Fibroblast of lung (primary cell): Measurements from ENCODE around the gene UNC45B. TPM values are rescaled to one million over a fixed set of nuclear protein-coding genes. Genes with fewer than 3 reads are reported as not detected.

Source experiments
- DNase-seq, 2 donors: peaks; one replicate each; pipeline versions ENCODE4 v3.0.0 to v3.0.0-alpha.2; 2010; ENCODE audit warnings: low read depth in 2 of 2
- H2AFZ ChIP-seq: 2 replicates; pipeline ENCODE4 v1.5.1; 2012; ENCODE audit warnings: low read length, control low read depth, inconsistent platforms
- H3K27ac ChIP-seq: 2 replicates; pipeline ENCODE4 v1.5.1; 2011; ENCODE audit warnings: low read length, control low read depth; ENCODE audit not compliant: insufficient read depth
- H3K27me3 ChIP-seq: 2 replicates; pipeline ENCODE4 v1.5.1; 2011; ENCODE audit warnings: mild to moderate bottlenecking, low read length; ENCODE audit not compliant: control insufficient read depth, insufficient read depth
- H3K36me3 ChIP-seq: 2 replicates; pipeline ENCODE4 v1.5.1; 2011; ENCODE audit warnings: low read length; ENCODE audit not compliant: control insufficient read depth, insufficient read depth
- H3K4me1 ChIP-seq: 2 replicates; pipeline ENCODE4 v1.5.1; 2011; ENCODE audit warnings: low read length; ENCODE audit not compliant: control insufficient read depth, insufficient read depth; ENCODE audit errors: extremely low read depth
- H3K4me2 ChIP-seq: 2 replicates; pipeline ENCODE4 v1.5.1; 2011; ENCODE audit warnings: low read length, control low read depth; ENCODE audit not compliant: insufficient read depth; ENCODE audit errors: extremely low read depth
- H3K4me3 ChIP-seq, 4 experiments: fragments of 200-600 bp in 1 of 4; sonication (generic) in 1 of 4; replicated peaks in 1 of 4; 2 replicates each; pipeline ENCODE4 v1.5.1; 2011 to 2016; ENCODE audit warnings: low read length in 4 of 4, low read depth in 3 of 4, mild to moderate bottlenecking in 3 of 4, control low read depth in 2 of 4, inconsistent platforms in 1 of 4, mixed read lengths in 1 of 4; ENCODE audit not compliant: insufficient read depth in 1 of 4; ENCODE audit errors: control extremely low read depth in 1 of 4
- H3K79me2 ChIP-seq: 2 replicates; pipeline ENCODE4 v1.5.1; 2012; ENCODE audit warnings: mild to moderate bottlenecking, low read length, inconsistent platforms; ENCODE audit not compliant: control insufficient read depth, insufficient read depth
- H3K9ac ChIP-seq: 2 replicates; pipeline ENCODE4 v1.5.1; 2011; ENCODE audit warnings: mild to moderate bottlenecking, low read length, control low read depth; ENCODE audit not compliant: insufficient read depth
- H3K9me3 ChIP-seq: 2 replicates; pipeline ENCODE4 v1.5.1; 2012; ENCODE audit warnings: low read depth, low read length; ENCODE audit not compliant: control insufficient read depth, insufficient read depth
- H4K20me1 ChIP-seq: 2 replicates; pipeline ENCODE4 v1.5.1; 2011; ENCODE audit warnings: low read length; ENCODE audit not compliant: control insufficient read depth, insufficient read depth; ENCODE audit errors: extremely low read depth
- CTCF ChIP-seq, 2 donors: IDR thresholded peaks in 1 of 2; conservative IDR thresholded peaks in 1 of 2; 1 replicate in 1 of 2; 2 replicates in 1 of 2; pipeline ENCODE4 v1.5.1; 2011 to 2012; ENCODE audit warnings: low read length in 2 of 2, control low read depth in 1 of 2, inconsistent platforms in 1 of 2, low read depth in 1 of 2, mild to moderate bottlenecking in 1 of 2
- EZH2 ChIP-seq: IDR thresholded peaks from 2 replicates; pipeline ENCODE4 v1.5.1; 2012; ENCODE audit warnings: low read length, control low read depth, mild to moderate bottlenecking; ENCODE audit errors: missing control alignments
- polyA plus RNA-seq, 2 donors: library from polyadenylated mRNA; depleted of rRNA in 1 of 2; stranded (reverse) in 1 of 2; unstranded in 1 of 2; fragments of >200 nt; gene quantifications; 2 replicates each; pipeline ENCODE4 v1.2.1, GENCODE V29; 2011 to 2012; ENCODE audit warnings: missing spikeins in 1 of 2
- total RNA-seq: library from RNA; depleted of rRNA; stranded (reverse); fragments of >200 nt; gene quantifications from 2 replicates; pipeline ENCODE4 v1.2.1, GENCODE V29; 2014

Gene UNC45B
- total and polyA plus RNA-seq, 2 donors (not counting 1 experiment from before 2014, with no cell fraction given), result not detected

GRCh38 chr17:35238821-35239220 lies 91.2 kb downstream of the UNC45B start:
- TF ChIP-seq CTCF (conservative IDR thresholded peaks at IDR 0.05 in 1 of 2, IDR thresholded peaks at IDR 0.05 in 1 of 2; ENCODE audit: low read depth in 1 of 2, low read length in 2 of 2), result no peak
- no peak for TF ChIP-seq EZH2
- peak; percentile 28 to 62 for DNase-seq
- H3K9ac ChIP-seq, result no peak overlapping the region
- H3K79me2 ChIP-seq, result peaks cover 8% of the 10 kb centered on the region
- no peaks in the 10 kb centered on the region for H3K36me3 ChIP-seq
- no peak overlapping the region for H3K27ac ChIP-seq
- peaks cover 7% of the 10 kb centered on the region for H3K4me1 ChIP-seq
- peak overlapping the region; percentile 13 for H3K4me2 ChIP-seq
- no peak overlapping the region for H3K4me3 ChIP-seq
- no peak overlapping the region for H2AFZ ChIP-seq
- H4K20me1 ChIP-seq, result no peaks in the 10 kb centered on the region
- no peaks in the 10 kb centered on the region for H3K27me3 ChIP-seq
- no peaks in the 10 kb centered on the region for H3K9me3 ChIP-seq

Other genes with a start within 250 kb of the UNC45B start
- 0.77 and 1.2 TPM in 2 replicates for gene CCT6B, start 186.4 kb upstream of the UNC45B start, total RNA-seq
- 1.1 and 3.0 TPM in 2 replicates for gene CCT6B, start 186.4 kb upstream of the UNC45B start, polyA plus RNA-seq
- 14.4 and 21.6 TPM in 2 replicates for gene ZNF830, start 186.3 kb upstream of the UNC45B start, total RNA-seq
- gene ZNF830, start 186.3 kb upstream of the UNC45B start, polyA plus RNA-seq, result 10.0 and 12.1 TPM in 2 replicates
- 24.1 and 28.2 TPM in 2 replicates for gene LIG3, start 167.3 kb upstream of the UNC45B start, total RNA-seq
- 19.4 and 29.0 TPM in 2 replicates for gene LIG3, start 167.3 kb upstream of the UNC45B start, polyA plus RNA-seq
- gene RFFL, start 84.1 kb upstream of the UNC45B start, total RNA-seq, result 5.6 and 10.1 TPM in 2 replicates
- gene RFFL, start 84.1 kb upstream of the UNC45B start, polyA plus RNA-seq, result 15.9 and 26.8 TPM in 2 replicates
- 9.8 and 12.6 TPM in 2 replicates for gene RAD51D, start 28.0 kb upstream of the UNC45B start, total RNA-seq
- gene RAD51D, start 28.0 kb upstream of the UNC45B start, polyA plus RNA-seq, result 15.1 and 15.6 TPM in 2 replicates
- not detected in 2 replicates for gene FNDC8, start 26.2 kb upstream of the UNC45B start, total RNA-seq
- not detected in 2 replicates for gene FNDC8, start 26.2 kb upstream of the UNC45B start, polyA plus RNA-seq
- gene NLE1, start 5.5 kb upstream of the UNC45B start, total RNA-seq, result 20.5 and 22.3 TPM in 2 replicates
- 9.4 and 10.9 TPM in 2 replicates for gene NLE1, start 5.5 kb upstream of the UNC45B start, polyA plus RNA-seq
- not detected in 2 replicates for gene SLC35G3, start 46.6 kb downstream of the UNC45B start, total RNA-seq
- gene SLC35G3, start 46.6 kb downstream of the UNC45B start, polyA plus RNA-seq, result not detected in 2 replicates
- gene SLFN5, start 95.3 kb downstream of the UNC45B start, total RNA-seq, result 101 and 170 TPM in 2 replicates
- gene SLFN5, start 95.3 kb downstream of the UNC45B start, polyA plus RNA-seq, result 57.6 and 101 TPM in 2 replicates
- 74.1 and 102 TPM in 2 replicates for gene SLFN11, start 225.8 kb downstream of the UNC45B start, total RNA-seq
- gene SLFN11, start 225.8 kb downstream of the UNC45B start, polyA plus RNA-seq, result 61.3 and 63.6 TPM in 2 replicates